ENCODE data around the gene NELL1. TPM values are rescaled to one million over a fixed set of nuclear protein-coding genes. Genes with fewer than 3 reads are reported as not detected.

NELL1 gene
- total RNA-seq, 1 donor from 2014 or later: not detected

DNA sequence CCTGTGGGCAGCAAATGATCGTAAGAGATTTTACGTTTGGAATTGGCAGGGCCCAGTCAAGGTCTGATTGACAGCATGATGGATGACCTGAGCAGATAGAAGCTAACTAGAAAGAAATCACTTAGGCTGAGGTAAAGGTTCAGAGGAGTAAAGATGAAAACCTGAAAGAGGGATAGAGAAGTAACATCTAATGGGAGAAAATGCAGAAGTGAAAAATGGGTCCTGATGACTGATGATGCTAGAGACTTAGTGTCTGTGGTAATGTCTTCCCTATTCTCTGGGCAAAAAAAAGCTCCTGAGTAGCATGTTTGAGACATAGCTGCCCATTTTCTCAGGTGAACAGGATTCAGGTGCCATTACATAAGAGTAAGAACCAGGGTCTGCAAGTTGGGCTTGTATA, 894.7 kb downstream of the NELL1 start:
- Mint-ChIP-seq H3K4me3 (no peak overlapping the region), H3K4me1 (peaks cover 6% of the 10 kb centered on the region), H3K27ac (no peak overlapping the region), H3K36me3 (no peaks in the 10 kb centered on the region), H3K9me3 (no peaks in the 10 kb centered on the region), H3K27me3 (ENCODE audit: insufficient read depth, low read depth) (no peaks in the 10 kb centered on the region)
- H3K27me3 ChIP-seq: no peaks in the 10 kb centered on the region
- no peaks in the 10 kb centered on the region for H3F3A ChIP-seq (ENCODE audit: low read depth)
- H3K4me1 ChIP-seq: no peaks in the 10 kb centered on the region
- H3K79me2 ChIP-seq (ENCODE audit: low read depth): no peaks in the 10 kb centered on the region
- no peak for DNase-seq (ENCODE audit: low spot score)
- no peaks in the 10 kb centered on the region for H4K20me1 ChIP-seq (ENCODE audit: low read depth)
- no peak overlapping the region for H3K4me2 ChIP-seq
- no peak overlapping the region for H3K4me3 ChIP-seq
- H3K36me3 ChIP-seq: no peaks in the 10 kb centered on the region
- no peak overlapping the region for H3K9ac ChIP-seq
- H3K9me3 ChIP-seq (ENCODE audit: low read depth): no peaks in the 10 kb centered on the region
- H3K27ac ChIP-seq: no peak overlapping the region
- no peak overlapping the region for H2AFZ ChIP-seq (replicated peaks)
- TF ChIP-seq EZH2 (IDR thresholded peaks at IDR 0.05): no peak

DNA sequence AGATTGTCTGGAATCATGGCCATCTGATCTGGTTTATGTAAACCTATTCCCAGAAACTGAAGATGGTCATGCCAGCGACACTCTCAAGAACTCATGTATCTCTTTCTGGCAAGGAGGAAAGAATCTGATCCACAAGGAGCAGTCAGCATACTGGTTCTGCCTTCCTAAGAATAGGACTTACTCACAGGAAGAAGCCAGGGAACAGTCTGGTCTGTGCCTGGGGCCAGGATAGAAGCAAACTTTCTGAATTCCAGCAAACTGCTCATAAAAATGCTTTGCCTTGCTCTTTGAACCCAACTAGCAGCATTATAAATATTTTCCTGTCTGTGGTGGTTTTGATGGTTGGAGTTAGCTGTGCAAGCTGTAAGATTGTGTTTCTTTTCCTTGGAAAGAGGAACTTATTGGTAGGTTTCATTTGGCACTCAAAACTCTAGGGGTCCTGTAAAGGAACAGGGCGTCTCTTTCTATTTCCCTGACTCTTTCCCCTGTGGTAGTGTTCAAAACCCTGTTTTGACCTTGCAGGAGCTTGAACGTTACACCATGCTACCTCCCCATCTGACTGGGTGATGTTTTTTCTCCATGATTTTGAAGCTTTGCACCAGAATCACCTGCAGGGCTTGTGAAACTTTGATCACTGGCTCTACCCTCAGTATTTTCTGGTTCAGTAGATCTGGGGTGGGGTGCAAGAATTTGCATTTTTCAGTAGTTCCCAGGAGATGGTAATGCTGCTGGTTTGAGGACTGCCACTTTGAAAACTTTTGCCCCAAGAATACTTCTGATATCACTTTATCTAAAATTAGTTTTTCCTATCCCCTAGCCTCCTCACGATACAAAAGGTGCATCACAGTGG, 895.7 kb downstream of the NELL1 start:
- Histone ChIP-seq H3K4me1 (no peaks in the 10 kb centered on the region), H3K79me2 (ENCODE audit: low read depth) (no peaks in the 10 kb centered on the region), H3F3A (ENCODE audit: low read depth) (no peaks in the 10 kb centered on the region), H3K36me3 (no peaks in the 10 kb centered on the region), H4K20me1 (ENCODE audit: low read depth) (no peaks in the 10 kb centered on the region), H3K9ac (no peak overlapping the region), H2AFZ (replicated peaks) (no peak overlapping the region), H3K9me3 (ENCODE audit: low read depth) (no peaks in the 10 kb centered on the region), H3K27ac (no peak overlapping the region), H3K4me2 (no peak overlapping the region), H3K4me3 (no peak overlapping the region), H3K27me3 (no peaks in the 10 kb centered on the region)
- H3K9me3 Mint-ChIP-seq: no peaks in the 10 kb centered on the region
- H3K4me1 Mint-ChIP-seq: peaks cover 6% of the 10 kb centered on the region
- no peak overlapping the region for H3K27ac Mint-ChIP-seq
- TF ChIP-seq EZH2 (IDR thresholded peaks at IDR 0.05) (no peak), EZH2phosphoT487 (IDR thresholded peaks at IDR 0.05) (no peak)
- TF ChIP-seq, protein P1, sequence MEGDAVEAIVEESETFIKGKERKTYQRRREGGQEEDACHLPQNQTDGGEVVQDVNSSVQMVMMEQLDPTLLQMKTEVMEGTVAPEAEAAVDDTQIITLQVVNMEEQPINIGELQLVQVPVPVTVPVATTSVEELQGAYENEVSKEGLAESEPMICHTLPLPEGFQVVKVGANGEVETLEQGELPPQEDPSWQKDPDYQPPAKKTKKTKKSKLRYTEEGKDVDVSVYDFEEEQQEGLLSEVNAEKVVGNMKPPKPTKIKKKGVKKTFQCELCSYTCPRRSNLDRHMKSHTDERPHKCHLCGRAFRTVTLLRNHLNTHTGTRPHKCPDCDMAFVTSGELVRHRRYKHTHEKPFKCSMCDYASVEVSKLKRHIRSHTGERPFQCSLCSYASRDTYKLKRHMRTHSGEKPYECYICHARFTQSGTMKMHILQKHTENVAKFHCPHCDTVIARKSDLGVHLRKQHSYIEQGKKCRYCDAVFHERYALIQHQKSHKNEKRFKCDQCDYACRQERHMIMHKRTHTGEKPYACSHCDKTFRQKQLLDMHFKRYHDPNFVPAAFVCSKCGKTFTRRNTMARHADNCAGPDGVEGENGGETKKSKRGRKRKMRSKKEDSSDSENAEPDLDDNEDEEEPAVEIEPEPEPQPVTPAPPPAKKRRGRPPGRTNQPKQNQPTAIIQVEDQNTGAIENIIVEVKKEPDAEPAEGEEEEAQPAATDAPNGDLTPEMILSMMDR (IDR thresholded peaks at IDR 0.05): no peak
- no peak overlapping the region for H3K4me3 Mint-ChIP-seq
- no peak for DNase-seq (ENCODE audit: low spot score)
- H3K36me3 Mint-ChIP-seq: no peaks in the 10 kb centered on the region
- no peaks in the 10 kb centered on the region for H3K27me3 Mint-ChIP-seq (ENCODE audit: insufficient read depth, low read depth)

DNA sequence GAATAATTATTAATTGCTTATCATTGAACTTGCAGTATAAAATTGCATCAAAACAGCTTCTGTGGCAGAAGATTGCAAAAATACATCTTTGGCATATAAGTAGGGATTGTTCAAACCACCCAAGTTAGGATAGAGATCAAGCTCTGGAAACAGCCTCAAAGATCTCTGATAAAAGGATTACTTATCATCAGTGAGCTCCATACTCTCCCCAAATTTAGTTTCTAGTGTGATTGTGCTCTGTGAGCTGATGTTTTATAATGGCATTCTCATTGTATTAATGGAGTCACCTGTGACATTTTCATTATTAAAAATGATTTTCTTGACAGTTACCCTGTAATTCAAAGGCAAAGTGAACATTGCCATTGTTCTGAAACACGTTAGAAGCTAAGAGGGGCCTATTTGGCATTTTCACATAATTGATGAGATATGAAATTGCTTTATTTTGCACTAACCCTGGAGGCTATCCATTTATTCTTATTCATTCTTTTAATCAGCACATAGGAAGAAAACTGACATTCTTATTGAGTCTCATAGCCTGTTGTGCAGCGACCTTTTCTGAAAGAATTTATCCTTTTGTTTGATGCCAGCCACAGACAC, 897.2 kb downstream of the NELL1 start:
- no peaks in the 10 kb centered on the region for H3K4me1 ChIP-seq
- no peaks in the 10 kb centered on the region for H3K36me3 Mint-ChIP-seq
- no peaks in the 10 kb centered on the region for H3K36me3 ChIP-seq
- no peak overlapping the region for H3K4me2 ChIP-seq
- no peaks in the 10 kb centered on the region for H3K9me3 Mint-ChIP-seq
- no peak overlapping the region for H3K27ac Mint-ChIP-seq
- H3F3A ChIP-seq (ENCODE audit: low read depth): no peaks in the 10 kb centered on the region
- H3K4me3 ChIP-seq: no peak overlapping the region
- no peak overlapping the region for H2AFZ ChIP-seq (replicated peaks)
- H3K27ac ChIP-seq: no peak overlapping the region
- TF ChIP-seq, protein P1 (IDR thresholded peaks at IDR 0.05): no peak
- TF ChIP-seq EZH2phosphoT487 (IDR thresholded peaks at IDR 0.05) (no peak), EZH2 (IDR thresholded peaks at IDR 0.05) (no peak)
- DNase-seq (ENCODE audit: low spot score): no peak
- no peaks in the 10 kb centered on the region for H3K27me3 Mint-ChIP-seq (ENCODE audit: insufficient read depth, low read depth)
- H3K9ac ChIP-seq: no peak overlapping the region
- H3K9me3 ChIP-seq (ENCODE audit: low read depth): no peaks in the 10 kb centered on the region
- H4K20me1 ChIP-seq (ENCODE audit: low read depth): no peaks in the 10 kb centered on the region
- H3K4me1 Mint-ChIP-seq: peaks cover 6% of the 10 kb centered on the region
- H3K27me3 ChIP-seq: no peaks in the 10 kb centered on the region
- H3K4me3 Mint-ChIP-seq: no peak overlapping the region
- no peaks in the 10 kb centered on the region for H3K79me2 ChIP-seq (ENCODE audit: low read depth)

Data from neural progenitor cell (in vitro differentiated cells).